GM12878 (cell line): ENCODE results near the gene PTPRF. TPM values are rescaled to one million over a fixed set of nuclear protein-coding genes. Genes with fewer than 3 reads are reported as not detected.

Experiments used
- ATAC-seq: fragments of 200-7000 bp; cut with Tn5 transposase; 3 replicates; pipeline ENCODE4 v1.9.1; 2020; ENCODE audit warnings: mild to moderate bottlenecking, moderate library complexity
- BruUV-seq: library from RNA; stranded (reverse); fragments of 400-500 nt; replicated peaks from 2 replicates; lab custom pipeline; 2021; lab: Mats Ljungman, UMichigan
- CTCF ChIA-PET: fragments of 300-600 bp; sonication (Branson Sonifier 250); formaldehyde crosslinking; extraction: SDS; loops from one replicate; lab custom pipeline; 2021; ENCODE audit warnings: inconsistent platforms; lab: Yijun Ruan, JAX
- POLR2A ChIA-PET: fragments of 350-600 bp; formaldehyde crosslinking; extraction: SDS; loops from one replicate; lab custom pipeline; 2021; ENCODE audit warnings: inconsistent platforms; lab: Charles Lee
- RAD21 ChIA-PET: fragments of 300-600 bp; sonication (Branson Sonifier 250); formaldehyde crosslinking; loops from one replicate; lab custom pipeline; 2023; ENCODE audit warnings: antibody characterized with exemption; ENCODE audit not compliant: unreplicated experiment; lab: Charles Lee
- SMC1A ChIA-PET: fragments of 300-600 bp; sonication (Branson Sonifier 250); formaldehyde crosslinking; loops from one replicate; lab custom pipeline; 2023; ENCODE audit not compliant: unreplicated experiment, uncharacterized antibody; lab: Charles Lee
- DNase-seq: peaks from one replicate; pipeline ENCODE4 v3.0.0-alpha.2; 2011; ENCODE audit warnings: low read depth, low spot score
- FAIRE-seq: peaks from 3 replicates; lab custom pipeline; 2011; peaks lifted over from hg19 to GRCh38; lab: Jason Lieb, UNC
- H2AFZ ChIP-seq: 2 replicates; pipeline ENCODE4 v1.6.0; 2011; ENCODE audit warnings: low read depth, low read length, control low read depth; ENCODE audit not compliant: control insufficient read depth
- H3K27ac ChIP-seq: 2 replicates; pipeline ENCODE4 v1.5.1; 2011; ENCODE audit warnings: control low read depth; ENCODE audit not compliant: control insufficient read depth, insufficient read depth
- H3K27me3 ChIP-seq, 2 experiments: replicated peaks in 1 of 2; 2 replicates each; pipeline versions ENCODE4 v1.6.0 to v1.6.1; 2011; ENCODE audit warnings: low read length in 1 of 2; ENCODE audit not compliant: control insufficient read depth in 2 of 2, insufficient read depth in 2 of 2
- H3K36me3 ChIP-seq, 2 experiments: 2 replicates each; pipeline ENCODE4 v1.5.1; 2011; ENCODE audit warnings: low read length in 1 of 2; ENCODE audit not compliant: control insufficient read depth in 2 of 2, insufficient read depth in 2 of 2
- H3K4me1 ChIP-seq: 2 replicates; pipeline ENCODE4 v1.6.1; 2011; ENCODE audit warnings: mild to moderate bottlenecking, low read length, moderate library complexity, mixed read lengths; ENCODE audit not compliant: control insufficient read depth, insufficient read depth
- H3K4me2 ChIP-seq: 2 replicates; pipeline ENCODE4 v1.6.0; 2011; ENCODE audit warnings: control low read depth; ENCODE audit not compliant: control insufficient read depth, insufficient read depth
- H3K4me3 ChIP-seq: fragments of 200-600 bp; sonication (generic); 2 replicates; pipeline ENCODE4 v1.5.1; 2016
- H3K79me2 ChIP-seq: 2 replicates; pipeline ENCODE4 v1.6.0; 2011; ENCODE audit warnings: low read length; ENCODE audit not compliant: control insufficient read depth, insufficient read depth
- H3K9ac ChIP-seq: 2 replicates; pipeline ENCODE4 v1.8.0; 2011; ENCODE audit warnings: low read length, control low read depth, mixed read lengths; ENCODE audit not compliant: control insufficient read depth, insufficient read depth
- H3K9me3 ChIP-seq: replicated peaks from 3 replicates; pipeline ENCODE4 v1.5.1; 2011; ENCODE audit warnings: mild to moderate bottlenecking, low read length; ENCODE audit not compliant: control insufficient read depth, insufficient read depth
- H4K20me1 ChIP-seq: 2 replicates; pipeline ENCODE4 v1.6.0; 2011; ENCODE audit not compliant: control insufficient read depth, insufficient read depth
- CBX5 ChIP-seq: sonication (generic); IDR thresholded peaks from 2 replicates; pipeline ENCODE4 v1.6.1; 2016; ENCODE audit warnings: low read depth, moderate library complexity, mild to moderate bottlenecking, inconsistent platforms
- HDAC2 ChIP-seq: fragments of 200-600 bp; sonication (generic); IDR thresholded peaks from 2 replicates; pipeline ENCODE4 v1.6.1; 2017
- IKZF2 ChIP-seq, 2 experiments: fragments of 450-650 bp; IDR thresholded peaks; 2 replicates each; pipeline ENCODE4 v1.6.1; 2017; ENCODE audit warnings: mild to moderate bottlenecking in 2 of 2, moderate library complexity in 2 of 2
- MTA3 ChIP-seq: IDR thresholded peaks from 2 replicates; pipeline ENCODE4 v1.6.1; 2012; ENCODE audit warnings: low read length, inconsistent platforms, borderline replicate concordance
- RCOR1 ChIP-seq: conservative IDR thresholded peaks from 2 replicates; pipeline ENCODE4 v1.6.1; 2012; ENCODE audit warnings: low read depth, low read length, improper control_type of control experiment
- SREBF2 ChIP-seq: IDR thresholded peaks from 2 replicates; pipeline ENCODE4 v1.6.1; 2012; ENCODE audit warnings: mild to moderate bottlenecking, low read length
- SRF ChIP-seq, 2 experiments: IDR thresholded peaks; 2 replicates each; pipeline ENCODE4 v1.6.1; 2011; ENCODE audit warnings: low read depth in 2 of 2, low read length in 2 of 2, mild to moderate bottlenecking in 1 of 2, moderate library complexity in 1 of 2
- TAF1 ChIP-seq: IDR thresholded peaks from 2 replicates; pipeline ENCODE4 v1.6.1; 2011; ENCODE audit warnings: mild to moderate bottlenecking, low read depth, low read length, borderline replicate concordance
- WGBS: methylation state at CpG from one replicate; pipeline ENCODE4 v1.1.6; 2016; ENCODE audit warnings: low lambda C conversion rate; ENCODE audit not compliant: insufficient replicate concordance, insufficient coverage; ENCODE audit errors: missing lambda C conversion rate; 5-methylcytosine and 5-hydroxymethylcytosine counted together
- in situ Hi-C: fragments of 300-500 bp; cut with MboI; formaldehyde crosslinking; loops from 9 replicates; pipeline ENCODE4 v1.14.3; 2018; ENCODE audit warnings: mixed read lengths
- intact Hi-C: fragments of 100-400 bp; cut with micrococcal nuclease; formaldehyde crosslinking; loops from one replicate; pipeline ENCODE4 v1.14.2; 2022; ENCODE audit not compliant: unreplicated experiment
- polyA plus RNA-seq, 11 experiments: library from polyadenylated mRNA; depleted of rRNA in 4 of 11; unstranded in 6 of 11; stranded (reverse) in 5 of 11; fragments of >200 nt; fragmentation: Nextera tagmentation in 4 of 11; fragmentation: Illumina TruSeq in 1 of 11; extraction: Ambion mirVana in 4 of 11; extraction: Trizol in 1 of 11; gene quantifications; 1 replicate in 1 of 11; 2 replicates in 10 of 11; pipeline versions ENCODE4 v1.2.1 to v1.2.3, GENCODE V29; 2011 to 2016; ENCODE audit warnings: inconsistent platforms in 2 of 11, missing spikeins in 2 of 11, low read depth in 1 of 11
- total RNA-seq, 4 experiments: library from RNA; depleted of rRNA in 3 of 4; stranded (reverse); fragments of >200 nt in 3 of 4; fragmentation: Illumina TruSeq in 1 of 4; extraction: Trizol in 1 of 4; gene quantifications; 2 replicates each; pipeline versions ENCODE4 v1.2.1 to v1.2.3, GENCODE V29; 2013 to 2021
- TF ChIP-seq, protein P1 (sequence below): IDR thresholded peaks from 2 replicates; pipeline ENCODE4 v1.6.1; 2012; ENCODE audit warnings: low read depth, low read length, improper control_type of control experiment
- TF ChIP-seq, protein P2 (sequence below): IDR thresholded peaks from 2 replicates; pipeline ENCODE4 v1.6.1; 2011; ENCODE audit warnings: mild to moderate bottlenecking, low read depth, low read length, moderate library complexity; ENCODE audit not compliant: insufficient replicate concordance
- TF ChIP-seq, protein P3 (sequence below): IDR thresholded peaks from 2 replicates; pipeline ENCODE4 v1.6.1; 2011; ENCODE audit warnings: low read depth, low read length, improper control_type of control experiment, borderline replicate concordance
- TF ChIP-seq, protein P4 (sequence below): fragments of 450-650 bp; IDR thresholded peaks from 2 replicates; pipeline ENCODE4 v1.6.1; 2017; ENCODE audit warnings: low read depth, mild to moderate bottlenecking, moderate library complexity
- TF ChIP-seq, protein P5 (sequence below): fragments of 450-650 bp; IDR thresholded peaks from 2 replicates; pipeline ENCODE4 v1.6.1; 2018; ENCODE audit warnings: mild to moderate bottlenecking, low read depth, moderate library complexity; ENCODE audit not compliant: partially characterized antibody

The PTPRF gene
- total and polyA plus RNA-seq, 10 of the 15 experiments (the other 5 are each of a cell fraction or from before 2014, with no cell fraction given), result 0.04 to 2.6 (median 0.32) TPM

DNA sequence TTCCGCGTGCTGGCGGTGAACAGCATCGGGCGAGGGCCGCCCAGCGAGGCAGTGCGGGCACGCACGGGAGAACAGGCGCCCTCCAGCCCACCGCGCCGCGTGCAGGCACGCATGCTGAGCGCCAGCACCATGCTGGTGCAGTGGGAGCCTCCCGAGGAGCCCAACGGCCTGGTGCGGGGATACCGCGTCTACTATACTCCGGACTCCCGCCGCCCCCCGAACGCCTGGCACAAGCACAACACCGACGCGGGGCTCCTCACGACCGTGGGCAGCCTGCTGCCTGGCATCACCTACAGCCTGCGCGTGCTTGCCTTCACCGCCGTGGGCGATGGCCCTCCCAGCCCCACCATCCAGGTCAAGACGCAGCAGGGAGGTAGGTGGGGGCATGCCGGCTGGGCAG, 60.5 kb downstream of the PTPRF start (continued):
- TF ChIP-seq HDAC2 (no peak), SRF (IDR thresholded peaks at IDR 0.05; ENCODE audit: low read depth in 2 of 2, low read length in 2 of 2) (no peak), IKZF2 (IDR thresholded peaks at IDR 0.05) (no peak), SREBF2 (no peak), TAF1 (no peak)
- TF ChIP-seq, protein P1, sequence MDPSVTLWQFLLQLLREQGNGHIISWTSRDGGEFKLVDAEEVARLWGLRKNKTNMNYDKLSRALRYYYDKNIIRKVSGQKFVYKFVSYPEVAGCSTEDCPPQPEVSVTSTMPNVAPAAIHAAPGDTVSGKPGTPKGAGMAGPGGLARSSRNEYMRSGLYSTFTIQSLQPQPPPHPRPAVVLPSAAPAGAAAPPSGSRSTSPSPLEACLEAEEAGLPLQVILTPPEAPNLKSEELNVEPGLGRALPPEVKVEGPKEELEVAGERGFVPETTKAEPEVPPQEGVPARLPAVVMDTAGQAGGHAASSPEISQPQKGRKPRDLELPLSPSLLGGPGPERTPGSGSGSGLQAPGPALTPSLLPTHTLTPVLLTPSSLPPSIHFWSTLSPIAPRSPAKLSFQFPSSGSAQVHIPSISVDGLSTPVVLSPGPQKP, result no peak

DNA sequence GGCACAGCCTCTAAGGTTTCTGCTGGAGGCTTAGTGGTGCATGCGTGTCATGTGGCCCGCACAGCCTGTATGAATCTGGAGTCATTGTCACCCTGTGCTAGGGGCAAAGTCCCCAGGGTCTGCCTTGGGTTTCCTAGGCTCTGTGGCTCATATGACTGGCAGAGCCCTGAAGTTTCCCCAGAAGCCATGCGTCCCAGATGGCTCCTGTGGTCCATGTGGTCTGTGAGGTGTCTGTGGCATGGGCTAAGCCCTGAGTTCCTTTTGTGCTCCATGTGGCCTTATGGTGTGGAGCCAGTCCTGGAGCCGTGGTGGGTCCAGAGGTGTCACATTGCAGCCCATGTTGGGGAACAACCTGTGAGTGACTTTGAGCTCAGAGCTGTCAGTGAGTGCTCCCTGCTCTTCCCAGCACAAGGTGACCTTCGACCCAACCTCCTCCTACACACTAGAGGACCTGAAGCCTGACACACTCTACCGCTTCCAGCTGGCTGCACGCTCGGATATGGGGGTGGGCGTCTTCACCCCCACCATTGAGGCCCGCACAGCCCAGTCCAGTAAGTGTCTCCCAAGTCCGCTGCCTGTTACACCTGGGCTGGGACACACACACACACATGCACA, 61.5 kb downstream of the PTPRF start:
- FAIRE-seq (no peak), DNase-seq (no peak), ATAC-seq (no peak)
- H3K9ac ChIP-seq, result no peak overlapping the region
- H2AFZ ChIP-seq, result no peak overlapping the region
- H3K27me3 ChIP-seq, result no peaks in the 10 kb centered on the region; a peak in 1 of 4 replicates
- no peaks in the 10 kb centered on the region for H3K79me2 ChIP-seq
- 35% methylated on average over 11 of the region's 11 CpGs for WGBS
- H3K9me3 ChIP-seq, result no peaks in the 10 kb centered on the region
- no peak overlapping the region for H3K4me3 ChIP-seq
- ChIA-PET CTCF (no interaction called here), POLR2A (interaction anchor here (1.6 kb wide), 1 partner anchor 60 kb away, joined by 4 read pairs; no protein-coding TSS in a partner anchor), RAD21 (interaction anchor here (0.6 to 0.8 kb wide), 2 partner anchors 36 to 171 kb away, joined by 3 read pairs; no protein-coding TSS in a partner anchor), SMC1A (no interaction called here)
- H3K27ac ChIP-seq, result no peak overlapping the region
- no TSS peak for BruUV-seq
- no peaks in the 10 kb centered on the region for H3K4me1 ChIP-seq
- intact Hi-C loops, result no loop called here
- H3K4me2 ChIP-seq, result no peak overlapping the region
- no peaks in the 10 kb centered on the region for H4K20me1 ChIP-seq
- in situ Hi-C loops, result no loop called here
- no peaks in the 10 kb centered on the region for H3K36me3 ChIP-seq
- TF ChIP-seq RCOR1 (no peak), MTA3 (no peak), CBX5 (no peak)
- TF ChIP-seq, protein P2, sequence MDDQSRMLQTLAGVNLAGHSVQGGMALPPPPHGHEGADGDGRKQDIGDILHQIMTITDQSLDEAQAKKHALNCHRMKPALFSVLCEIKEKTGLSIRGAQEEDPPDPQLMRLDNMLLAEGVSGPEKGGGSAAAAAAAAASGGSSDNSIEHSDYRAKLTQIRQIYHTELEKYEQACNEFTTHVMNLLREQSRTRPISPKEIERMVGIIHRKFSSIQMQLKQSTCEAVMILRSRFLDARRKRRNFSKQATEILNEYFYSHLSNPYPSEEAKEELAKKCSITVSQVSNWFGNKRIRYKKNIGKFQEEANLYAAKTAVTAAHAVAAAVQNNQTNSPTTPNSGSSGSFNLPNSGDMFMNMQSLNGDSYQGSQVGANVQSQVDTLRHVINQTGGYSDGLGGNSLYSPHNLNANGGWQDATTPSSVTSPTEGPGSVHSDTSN, result no peak
- TF ChIP-seq, protein P3, sequence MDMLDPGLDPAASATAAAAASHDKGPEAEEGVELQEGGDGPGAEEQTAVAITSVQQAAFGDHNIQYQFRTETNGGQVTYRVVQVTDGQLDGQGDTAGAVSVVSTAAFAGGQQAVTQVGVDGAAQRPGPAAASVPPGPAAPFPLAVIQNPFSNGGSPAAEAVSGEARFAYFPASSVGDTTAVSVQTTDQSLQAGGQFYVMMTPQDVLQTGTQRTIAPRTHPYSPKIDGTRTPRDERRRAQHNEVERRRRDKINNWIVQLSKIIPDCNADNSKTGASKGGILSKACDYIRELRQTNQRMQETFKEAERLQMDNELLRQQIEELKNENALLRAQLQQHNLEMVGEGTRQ, result no peak
- TF ChIP-seq, protein P4, sequence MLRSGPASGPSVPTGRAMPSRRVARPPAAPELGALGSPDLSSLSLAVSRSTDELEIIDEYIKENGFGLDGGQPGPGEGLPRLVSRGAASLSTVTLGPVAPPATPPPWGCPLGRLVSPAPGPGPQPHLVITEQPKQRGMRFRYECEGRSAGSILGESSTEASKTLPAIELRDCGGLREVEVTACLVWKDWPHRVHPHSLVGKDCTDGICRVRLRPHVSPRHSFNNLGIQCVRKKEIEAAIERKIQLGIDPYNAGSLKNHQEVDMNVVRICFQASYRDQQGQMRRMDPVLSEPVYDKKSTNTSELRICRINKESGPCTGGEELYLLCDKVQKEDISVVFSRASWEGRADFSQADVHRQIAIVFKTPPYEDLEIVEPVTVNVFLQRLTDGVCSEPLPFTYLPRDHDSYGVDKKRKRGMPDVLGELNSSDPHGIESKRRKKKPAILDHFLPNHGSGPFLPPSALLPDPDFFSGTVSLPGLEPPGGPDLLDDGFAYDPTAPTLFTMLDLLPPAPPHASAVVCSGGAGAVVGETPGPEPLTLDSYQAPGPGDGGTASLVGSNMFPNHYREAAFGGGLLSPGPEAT, result no peak
- TF ChIP-seq, protein P5, sequence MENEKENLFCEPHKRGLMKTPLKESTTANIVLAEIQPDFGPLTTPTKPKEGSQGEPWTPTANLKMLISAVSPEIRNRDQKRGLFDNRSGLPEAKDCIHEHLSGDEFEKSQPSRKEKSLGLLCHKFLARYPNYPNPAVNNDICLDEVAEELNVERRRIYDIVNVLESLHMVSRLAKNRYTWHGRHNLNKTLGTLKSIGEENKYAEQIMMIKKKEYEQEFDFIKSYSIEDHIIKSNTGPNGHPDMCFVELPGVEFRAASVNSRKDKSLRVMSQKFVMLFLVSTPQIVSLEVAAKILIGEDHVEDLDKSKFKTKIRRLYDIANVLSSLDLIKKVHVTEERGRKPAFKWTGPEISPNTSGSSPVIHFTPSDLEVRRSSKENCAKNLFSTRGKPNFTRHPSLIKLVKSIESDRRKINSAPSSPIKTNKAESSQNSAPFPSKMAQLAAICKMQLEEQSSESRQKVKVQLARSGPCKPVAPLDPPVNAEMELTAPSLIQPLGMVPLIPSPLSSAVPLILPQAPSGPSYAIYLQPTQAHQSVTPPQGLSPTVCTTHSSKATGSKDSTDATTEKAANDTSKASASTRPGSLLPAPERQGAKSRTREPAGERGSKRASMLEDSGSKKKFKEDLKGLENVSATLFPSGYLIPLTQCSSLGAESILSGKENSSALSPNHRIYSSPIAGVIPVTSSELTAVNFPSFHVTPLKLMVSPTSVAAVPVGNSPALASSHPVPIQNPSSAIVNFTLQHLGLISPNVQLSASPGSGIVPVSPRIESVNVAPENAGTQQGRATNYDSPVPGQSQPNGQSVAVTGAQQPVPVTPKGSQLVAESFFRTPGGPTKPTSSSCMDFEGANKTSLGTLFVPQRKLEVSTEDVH, result no peak
